Right renal cortex interstitium (tissue), 3 donors: Measurements from ENCODE around the gene ASB11. TPM values are rescaled to one million over a fixed set of nuclear protein-coding genes. Genes with fewer than 3 reads are reported as not detected.

ENCODE experiments used
- DNase-seq, 3 donors: peaks; one replicate each; pipeline ENCODE4 v3.0.0-alpha.2; 2013; ENCODE audit warnings: low read depth in 3 of 3, low spot score in 2 of 3
- polyA plus RNA-seq, 3 donors: library from polyadenylated mRNA; unstranded; fragments of 120-200 nt; gene quantifications; one replicate each; pipeline ENCODE4 v1.2.1, GENCODE V29; 2013; ENCODE audit not compliant: insufficient read length in 3 of 3

ASB11 gene
- polyA plus RNA-seq, 3 donors = 0.07 TPM; not detected in 2

DNA sequence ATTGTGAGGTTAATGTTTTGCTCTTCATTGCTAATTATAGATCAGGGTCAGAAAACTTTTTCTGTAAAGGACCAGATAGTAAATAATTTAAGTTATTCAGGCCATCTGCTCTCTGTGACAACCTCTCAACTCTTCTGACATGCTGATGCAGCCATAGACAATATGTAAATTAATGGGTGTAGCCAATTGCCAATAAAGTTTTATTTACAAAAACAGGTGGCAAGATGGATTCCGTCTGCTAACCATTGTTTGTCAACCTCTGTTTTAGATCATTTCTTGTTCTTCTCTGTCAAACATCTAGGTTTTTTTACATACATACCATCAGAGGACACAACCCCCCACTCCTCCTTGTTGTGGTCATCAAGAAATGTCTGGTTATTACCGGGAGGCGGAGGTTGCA is 79.3 kb downstream of the ASB11 start:
- DNase-seq = no peak

GRCh38 chrX:15235001-15235400 is 80.4 kb downstream of the ASB11 start:
- DNase-seq = no peak

DNA sequence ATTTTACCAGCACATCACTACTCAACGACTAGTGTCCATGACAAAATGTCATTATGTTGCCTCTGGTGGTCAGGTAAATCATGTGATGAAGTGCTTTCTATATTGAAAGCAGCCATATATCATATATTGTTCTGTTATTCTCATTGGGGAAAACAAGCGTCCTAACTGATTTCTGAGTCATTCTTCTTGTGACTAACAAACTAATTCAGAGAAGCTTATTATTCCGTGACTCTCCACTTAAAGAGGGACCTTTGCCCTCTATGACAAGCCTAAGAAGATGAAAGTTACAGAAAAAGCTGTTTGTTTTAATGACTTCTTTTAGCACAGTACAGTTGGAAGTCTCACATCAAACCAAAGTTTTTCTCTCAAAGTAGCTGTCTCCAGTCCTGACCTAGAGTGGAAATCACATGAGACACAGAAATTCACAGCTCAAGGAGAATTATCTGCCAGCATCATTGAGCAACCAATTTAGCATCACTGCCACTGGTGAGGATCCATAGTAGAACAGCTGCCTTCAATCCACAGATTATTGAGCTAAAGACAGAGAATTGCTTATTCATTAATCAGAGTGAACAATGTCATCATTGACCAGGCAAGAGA is 81.9 kb downstream of the ASB11 start:
- no peak for DNase-seq

Other genes starting within 250 kb of the ASB11 start
- gene ASB9, start 45.6 kb downstream of the ASB11 start, polyA plus RNA-seq = 10 to 100 TPM; 11.5 to 15.1 (median 12.6) TPM
- 10 to 100 TPM; 13.0 to 17.5 (median 14.2) TPM for gene PIGA, start 19.9 kb upstream of the ASB11 start, polyA plus RNA-seq
- under 1 TPM; 0.06 to 0.31 (median 0.22) TPM for gene VEGFD, start 68.8 kb upstream of the ASB11 start, polyA plus RNA-seq
- 1 to 10 TPM; 4.4 to 5.9 (median 5.2) TPM for gene PIR, start 177.7 kb upstream of the ASB11 start, polyA plus RNA-seq
- gene BMX, start 185.2 kb upstream of the ASB11 start, polyA plus RNA-seq = under 1 TPM; 0.31 to 0.51 (median 0.51) TPM